ENCODE results near the gene LDB1. TPM values are rescaled to one million over a fixed set of nuclear protein-coding genes. Genes with fewer than 3 reads are reported as not detected.
A peak's percentile ranks its signal among the peaks of the same experiment; 100 is the strongest.

Gene LDB1
- total RNA-seq, 2 experiments from 2014 or later: 46.5 to 46.6 TPM

DNA sequence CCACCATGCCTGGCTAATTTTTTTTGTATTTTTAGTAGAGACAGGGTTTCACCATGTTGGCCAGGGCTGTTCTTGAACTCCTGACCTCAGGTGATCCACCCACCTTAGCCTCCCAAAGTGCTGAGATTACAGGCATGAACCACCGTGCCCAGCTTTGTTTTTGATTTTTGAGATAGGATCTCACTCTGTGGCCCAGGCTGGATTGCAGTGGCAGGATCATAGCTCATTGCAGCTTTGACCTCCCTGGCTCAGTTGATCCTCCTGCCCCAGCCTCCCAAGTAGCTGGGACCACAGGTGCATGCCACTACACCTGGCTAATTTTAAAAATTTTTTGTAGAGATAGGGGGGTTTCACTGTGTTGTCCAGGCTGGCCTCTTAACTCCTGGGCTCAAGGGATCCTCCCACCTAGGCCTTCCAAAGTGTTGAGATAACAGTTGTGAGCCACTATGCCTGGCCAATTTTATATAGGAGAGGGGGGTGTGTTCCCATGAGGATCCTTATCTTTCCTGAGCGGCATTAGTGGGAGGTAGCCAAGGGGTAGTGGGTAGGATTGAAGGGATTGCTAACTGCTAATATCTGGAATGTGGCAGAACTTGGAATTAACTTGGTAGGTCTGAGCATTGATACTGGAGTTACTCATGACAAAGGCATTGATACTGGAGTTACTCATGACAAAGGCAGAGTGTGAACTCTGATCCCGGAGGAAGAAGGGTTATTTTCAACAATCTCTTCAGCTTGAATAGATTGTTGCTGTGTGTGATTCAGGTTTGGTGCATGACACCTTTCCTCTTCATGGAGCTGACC is 31.0 kb upstream of the LDB1 start:
- intact Hi-C loops (cut with micrococcal nuclease): no loop called here
- DNase-seq: no peak
- Mint-ChIP-seq H3K4me1 (ENCODE audit: low read depth) (peaks cover 45% of the 10 kb centered on the region), H3K27ac (peak overlapping the region; percentile 96), H3K4me3 (peak overlapping the region; percentile 98), H3K9me3 (no peaks in the 10 kb centered on the region), H3K27me3 (ENCODE audit: low read depth) (no peaks in the 10 kb centered on the region), H3K36me3 (ENCODE audit: low read depth) (peaks cover 76% of the 10 kb centered on the region)
- CTCF ChIA-PET: interaction anchor here (1.0 to 2.5 kb wide), 3 partner anchors 13 to 20 kb away, joined by 3 to 6 read pairs (median 5); partner anchors contain the start of gene PPRC1

DNA sequence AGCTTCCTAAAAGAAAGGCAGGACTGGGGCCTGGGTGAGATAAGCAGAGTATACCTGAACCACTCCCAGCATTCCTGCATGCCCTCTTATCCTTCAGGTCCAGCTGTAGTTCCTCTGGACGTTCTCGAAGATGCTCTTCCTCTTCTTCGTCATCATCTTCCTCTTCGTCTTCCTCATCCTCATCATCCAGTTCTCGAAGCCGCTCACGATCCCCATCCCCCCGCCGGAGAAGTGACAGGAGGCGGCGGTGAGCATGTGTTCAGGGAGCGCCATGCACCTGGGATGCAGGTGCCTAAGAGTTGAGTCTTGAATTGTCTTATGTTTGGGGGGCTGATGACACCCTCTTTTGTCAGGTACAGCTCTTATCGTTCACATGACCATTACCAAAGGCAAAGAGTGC is 28.1 kb upstream of the LDB1 start:
- H3K4me3 Mint-ChIP-seq: no peak overlapping the region
- H3K9me3 Mint-ChIP-seq: no peaks in the 10 kb centered on the region
- H3K27ac Mint-ChIP-seq: peak overlapping the region; percentile 96
- intact Hi-C loops (cut with micrococcal nuclease): no loop called here
- H3K27me3 Mint-ChIP-seq (ENCODE audit: low read depth): no peaks in the 10 kb centered on the region
- H3K4me1 Mint-ChIP-seq (ENCODE audit: low read depth): peaks cover 22% of the 10 kb centered on the region
- peaks cover 73% of the 10 kb centered on the region for H3K36me3 Mint-ChIP-seq (ENCODE audit: low read depth)
- no peak for DNase-seq
- CTCF ChIA-PET: interaction anchor here (1.4 kb wide), 1 partner anchor 21 kb away, joined by 5 read pairs; no protein-coding TSS in a partner anchor

DNA sequence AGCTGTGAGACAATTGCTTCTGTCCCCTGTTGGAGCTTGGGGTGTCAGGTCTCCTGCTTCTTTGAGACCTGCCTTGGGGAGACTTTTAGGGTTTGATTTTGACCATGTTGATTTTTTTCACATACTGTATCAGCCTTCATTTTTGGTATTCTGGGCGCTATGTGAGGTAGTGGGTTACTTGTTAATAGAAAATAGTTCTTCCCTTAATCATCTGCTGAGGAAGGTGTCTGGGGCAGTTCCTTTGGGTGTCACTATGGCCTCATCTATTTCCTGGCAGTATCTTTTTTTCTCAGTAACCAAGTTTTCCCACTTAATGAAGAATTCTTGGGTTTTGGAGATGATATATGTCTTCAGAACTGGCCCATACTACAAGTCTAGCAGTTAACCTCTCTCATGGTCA is 27.4 kb upstream of the LDB1 start:
- H3K27me3 Mint-ChIP-seq (ENCODE audit: low read depth): no peaks in the 10 kb centered on the region
- H3K36me3 Mint-ChIP-seq (ENCODE audit: low read depth): peaks cover 72% of the 10 kb centered on the region
- intact Hi-C loops (cut with micrococcal nuclease): no loop called here
- DNase-seq: no peak
- no peak overlapping the region for H3K4me3 Mint-ChIP-seq
- no peaks in the 10 kb centered on the region for H3K9me3 Mint-ChIP-seq
- CTCF ChIA-PET: interaction anchor here (0.9 to 1.1 kb wide), 2 partner anchors 16 to 246 kb away, joined by 3 read pairs; no protein-coding TSS in a partner anchor
- H3K27ac Mint-ChIP-seq: peak overlapping the region; percentile 66
- peaks cover 19% of the 10 kb centered on the region for H3K4me1 Mint-ChIP-seq (ENCODE audit: low read depth)

DNA sequence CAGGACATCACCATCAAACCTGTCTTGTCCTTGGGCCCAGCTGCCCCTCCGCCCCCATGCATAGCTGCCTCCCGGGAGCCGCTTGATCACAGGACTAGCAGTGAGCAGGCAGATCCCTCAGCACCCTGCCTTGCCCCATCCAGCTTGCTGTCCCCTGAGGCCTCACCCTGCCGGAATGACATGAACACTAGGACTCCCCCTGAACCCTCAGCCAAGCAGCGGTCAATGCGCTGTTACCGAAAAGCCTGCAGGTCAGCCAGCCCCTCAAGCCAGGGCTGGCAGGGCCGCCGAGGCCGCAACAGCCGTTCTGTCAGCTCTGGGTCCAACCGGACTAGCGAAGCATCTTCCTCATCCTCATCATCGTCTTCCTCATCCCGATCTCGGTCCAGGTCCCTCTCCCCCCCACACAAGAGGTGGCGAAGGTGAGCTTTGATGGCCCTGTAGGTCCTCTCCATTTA is 26.8 kb upstream of the LDB1 start:
- intact Hi-C loops (cut with micrococcal nuclease): no loop called here
- H3K4me1 Mint-ChIP-seq (ENCODE audit: low read depth): peaks cover 20% of the 10 kb centered on the region
- no peak overlapping the region for H3K4me3 Mint-ChIP-seq
- no peaks in the 10 kb centered on the region for H3K9me3 Mint-ChIP-seq
- H3K27me3 Mint-ChIP-seq (ENCODE audit: low read depth): no peaks in the 10 kb centered on the region
- DNase-seq: no peak
- H3K27ac Mint-ChIP-seq: peak overlapping the region; percentile 66
- peaks cover 68% of the 10 kb centered on the region for H3K36me3 Mint-ChIP-seq (ENCODE audit: low read depth)
- CTCF ChIA-PET: interaction anchor here (0.7 to 1.1 kb wide), 3 partner anchors 15 to 247 kb away, joined by 3 read pairs; no protein-coding TSS in a partner anchor

DNA sequence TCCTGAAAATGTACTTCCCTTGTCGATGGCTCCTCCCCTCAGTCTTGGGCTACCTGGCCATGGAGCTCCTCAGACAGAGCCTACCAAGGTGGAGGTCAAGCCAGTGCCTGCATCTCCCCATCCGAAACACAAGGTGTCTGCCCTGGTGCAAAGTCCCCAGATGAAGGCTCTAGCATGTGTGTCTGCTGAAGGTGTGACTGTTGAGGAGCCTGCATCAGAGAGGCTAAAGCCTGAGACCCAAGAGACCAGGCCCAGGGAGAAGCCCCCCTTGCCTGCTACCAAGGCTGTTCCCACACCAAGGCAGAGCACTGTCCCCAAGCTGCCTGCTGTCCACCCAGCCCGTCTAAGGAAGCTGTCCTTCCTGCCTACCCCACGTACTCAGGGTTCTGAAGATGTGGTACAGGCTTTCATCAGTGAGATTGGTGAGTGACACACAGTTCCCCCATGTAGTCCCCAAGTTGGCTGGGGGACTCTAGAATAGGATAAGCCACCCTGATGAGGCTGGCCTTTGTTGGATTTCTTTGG is 21.5 kb upstream of the LDB1 start:
- peaks cover 19% of the 10 kb centered on the region for H3K4me1 Mint-ChIP-seq (ENCODE audit: low read depth)
- CTCF ChIA-PET: no interaction called here
- H3K9me3 Mint-ChIP-seq: no peaks in the 10 kb centered on the region
- H3K27me3 Mint-ChIP-seq (ENCODE audit: low read depth): no peaks in the 10 kb centered on the region
- intact Hi-C loops (cut with micrococcal nuclease): no loop called here
- no peak for DNase-seq
- H3K36me3 Mint-ChIP-seq (ENCODE audit: low read depth): peaks cover 66% of the 10 kb centered on the region
- H3K4me3 Mint-ChIP-seq: no peak overlapping the region
- peak overlapping the region; percentile 31 for H3K27ac Mint-ChIP-seq

DNA sequence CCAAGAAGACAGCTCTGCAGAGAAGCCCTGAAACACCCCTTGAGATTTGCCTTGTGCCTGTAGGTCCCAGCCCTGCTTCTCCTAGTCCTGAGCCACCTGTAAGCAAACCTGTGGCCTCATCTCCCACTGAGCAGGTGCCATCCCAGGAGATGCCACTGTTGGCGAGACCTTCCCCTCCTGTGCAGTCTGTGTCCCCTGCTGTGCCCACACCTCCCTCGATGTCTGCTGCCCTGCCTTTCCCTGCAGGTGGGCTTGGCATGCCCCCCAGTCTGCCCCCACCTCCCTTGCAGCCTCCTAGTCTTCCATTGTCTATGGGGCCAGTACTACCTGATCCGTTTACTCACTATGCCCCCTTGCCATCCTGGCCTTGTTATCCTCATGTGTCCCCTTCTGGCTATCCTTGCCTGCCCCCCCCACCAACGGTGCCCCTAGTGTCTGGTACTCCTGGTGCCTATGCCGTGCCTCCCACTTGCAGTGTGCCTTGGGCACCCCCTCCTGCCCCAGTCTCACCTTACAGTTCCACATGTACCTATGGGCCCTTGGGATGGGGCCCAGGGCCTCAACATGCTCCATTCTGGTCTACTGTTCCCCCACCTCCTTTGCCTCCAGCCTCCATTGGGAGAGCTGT is 20.9 kb upstream of the LDB1 start:
- no peaks in the 10 kb centered on the region for H3K27me3 Mint-ChIP-seq (ENCODE audit: low read depth)
- H3K27ac Mint-ChIP-seq: peak overlapping the region; percentile 31
- H3K36me3 Mint-ChIP-seq (ENCODE audit: low read depth): peaks cover 64% of the 10 kb centered on the region
- intact Hi-C loops (cut with micrococcal nuclease): no loop called here
- peaks cover 23% of the 10 kb centered on the region for H3K4me1 Mint-ChIP-seq (ENCODE audit: low read depth)
- H3K9me3 Mint-ChIP-seq: no peaks in the 10 kb centered on the region
- no peak for DNase-seq
- H3K4me3 Mint-ChIP-seq: no peak overlapping the region
- CTCF ChIA-PET: no interaction called here

DNA sequence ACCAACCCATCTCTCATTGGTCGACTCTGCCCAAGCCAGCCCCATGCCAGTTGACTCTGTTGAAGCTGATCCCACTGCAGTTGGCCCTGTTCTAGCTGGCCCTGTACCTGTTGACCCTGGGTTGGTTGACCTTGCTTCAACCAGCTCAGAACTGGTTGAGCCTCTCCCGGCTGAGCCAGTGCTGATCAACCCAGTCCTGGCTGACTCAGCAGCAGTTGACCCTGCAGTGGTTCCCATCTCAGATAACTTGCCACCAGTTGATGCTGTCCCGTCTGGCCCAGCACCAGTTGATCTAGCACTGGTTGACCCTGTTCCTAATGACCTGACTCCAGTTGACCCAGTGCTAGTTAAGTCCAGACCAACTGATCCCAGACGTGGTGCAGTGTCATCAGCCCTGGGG is 20.1 kb upstream of the LDB1 start:
- intact Hi-C loops (cut with micrococcal nuclease): no loop called here
- CTCF ChIA-PET: no interaction called here
- DNase-seq: no peak
- no peaks in the 10 kb centered on the region for H3K9me3 Mint-ChIP-seq
- H3K4me1 Mint-ChIP-seq (ENCODE audit: low read depth): peaks cover 32% of the 10 kb centered on the region
- H3K36me3 Mint-ChIP-seq (ENCODE audit: low read depth): peaks cover 64% of the 10 kb centered on the region
- no peak overlapping the region for H3K4me3 Mint-ChIP-seq
- no peaks in the 10 kb centered on the region for H3K27me3 Mint-ChIP-seq (ENCODE audit: low read depth)
- no peak overlapping the region for H3K27ac Mint-ChIP-seq

DNA sequence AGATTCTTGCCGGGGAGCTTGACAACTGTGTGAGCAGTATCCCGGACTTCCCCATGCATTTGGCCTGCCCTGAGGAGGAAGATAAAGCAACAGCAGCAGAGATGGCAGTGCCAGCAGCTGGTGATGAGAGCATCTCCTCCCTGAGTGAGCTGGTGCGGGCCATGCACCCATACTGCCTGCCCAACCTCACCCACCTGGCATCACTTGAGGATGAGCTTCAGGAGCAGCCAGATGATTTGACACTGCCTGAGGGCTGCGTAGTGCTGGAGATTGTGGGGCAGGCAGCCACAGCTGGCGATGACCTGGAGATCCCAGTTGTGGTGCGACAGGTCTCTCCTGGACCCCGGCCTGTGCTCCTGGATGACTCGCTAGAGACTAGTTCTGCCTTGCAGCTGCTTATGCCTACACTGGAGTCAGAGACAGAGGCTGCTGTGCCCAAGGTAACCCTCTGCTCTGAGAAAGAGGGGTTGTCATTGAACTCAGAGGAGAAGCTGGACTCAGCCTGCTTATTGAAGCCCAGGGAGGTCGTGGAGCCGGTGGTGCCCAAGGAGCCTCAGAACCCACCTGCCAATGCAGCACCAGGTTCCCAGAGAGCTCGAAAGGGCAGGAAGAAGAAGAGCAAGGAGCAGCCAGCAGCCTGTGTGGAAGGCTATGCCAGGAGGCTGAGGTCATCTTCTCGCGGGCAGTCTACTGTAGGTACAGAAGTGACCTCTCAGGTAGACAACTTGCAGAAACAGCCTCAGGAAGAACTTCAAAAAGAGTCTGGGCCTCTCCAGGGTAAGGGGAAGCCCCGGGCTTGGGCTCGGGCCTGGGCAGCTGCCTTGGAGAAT is 19.3 kb upstream of the LDB1 start:
- Mint-ChIP-seq H3K9me3 (no peaks in the 10 kb centered on the region), H3K4me3 (no peak overlapping the region), H3K27me3 (ENCODE audit: low read depth) (no peaks in the 10 kb centered on the region), H3K4me1 (ENCODE audit: low read depth) (peaks cover 39% of the 10 kb centered on the region), H3K27ac (no peak overlapping the region), H3K36me3 (ENCODE audit: low read depth) (peaks cover 64% of the 10 kb centered on the region)
- no peak for DNase-seq
- CTCF ChIA-PET: interaction anchor here (0.6 to 1.1 kb wide), 2 partner anchors 9 to 67 kb away, joined by 3 to 4 read pairs; no protein-coding TSS in a partner anchor
- intact Hi-C loops (cut with micrococcal nuclease): no loop called here

DNA sequence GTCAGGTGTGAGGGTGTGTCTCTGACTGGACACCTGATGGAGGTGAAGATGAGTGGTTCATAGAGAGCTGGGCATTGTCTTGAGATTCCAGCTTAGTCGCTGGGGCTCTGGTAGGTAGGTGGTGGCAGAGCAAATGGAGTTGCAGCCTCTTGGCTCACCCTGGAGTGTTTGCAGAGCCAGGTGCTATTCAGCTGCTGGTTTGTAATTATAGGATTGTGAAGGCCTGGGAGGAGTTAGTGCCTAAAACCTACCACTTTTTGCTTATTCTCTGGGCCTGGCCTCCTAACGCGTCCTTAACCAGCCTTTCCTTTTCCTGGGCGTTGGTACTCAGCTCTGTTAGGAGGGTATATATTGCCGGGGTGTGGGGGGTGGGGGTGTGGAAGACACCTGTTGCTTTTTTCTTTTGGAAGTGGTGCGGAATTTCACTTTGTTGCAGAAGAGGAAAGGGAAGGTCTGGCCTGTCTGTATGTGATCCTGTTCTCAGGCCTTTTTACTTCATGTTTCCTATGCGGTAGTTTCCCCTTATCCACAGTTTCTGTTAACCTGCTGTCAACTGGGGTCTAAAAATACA is 15.9 kb upstream of the LDB1 start:
- Mint-ChIP-seq H3K27ac (peak overlapping the region; percentile 36), H3K4me3 (no peak overlapping the region), H3K4me1 (ENCODE audit: low read depth) (peaks cover 45% of the 10 kb centered on the region), H3K9me3 (no peaks in the 10 kb centered on the region), H3K36me3 (ENCODE audit: low read depth) (peaks cover 52% of the 10 kb centered on the region), H3K27me3 (ENCODE audit: low read depth) (no peaks in the 10 kb centered on the region)
- CTCF ChIA-PET: no interaction called here
- intact Hi-C loops (cut with micrococcal nuclease): no loop called here
- DNase-seq: no peak

DNA sequence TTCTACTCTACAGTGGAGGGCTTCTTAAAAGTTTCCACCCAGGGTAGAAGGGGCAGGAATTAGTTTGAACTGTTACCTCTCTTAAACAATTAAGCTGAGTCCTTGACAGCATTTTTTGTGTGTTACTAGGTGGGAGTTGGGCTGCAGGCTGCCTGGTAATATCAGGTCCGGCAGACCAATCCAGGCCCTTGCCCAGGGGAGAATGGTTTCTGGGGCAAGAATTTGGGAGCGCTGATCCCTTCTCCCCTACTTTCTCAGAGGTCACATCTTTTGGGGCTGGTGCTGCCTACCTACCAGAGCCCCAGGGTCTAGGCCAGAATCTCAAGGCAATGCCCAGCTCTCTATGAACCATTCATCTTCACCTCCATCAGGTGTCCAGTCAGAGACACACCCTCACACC is 14.2 kb upstream of the LDB1 start:
- peaks cover 36% of the 10 kb centered on the region for H3K36me3 Mint-ChIP-seq (ENCODE audit: low read depth)
- peak overlapping the region; percentile 97 for H3K4me3 Mint-ChIP-seq

DNA sequence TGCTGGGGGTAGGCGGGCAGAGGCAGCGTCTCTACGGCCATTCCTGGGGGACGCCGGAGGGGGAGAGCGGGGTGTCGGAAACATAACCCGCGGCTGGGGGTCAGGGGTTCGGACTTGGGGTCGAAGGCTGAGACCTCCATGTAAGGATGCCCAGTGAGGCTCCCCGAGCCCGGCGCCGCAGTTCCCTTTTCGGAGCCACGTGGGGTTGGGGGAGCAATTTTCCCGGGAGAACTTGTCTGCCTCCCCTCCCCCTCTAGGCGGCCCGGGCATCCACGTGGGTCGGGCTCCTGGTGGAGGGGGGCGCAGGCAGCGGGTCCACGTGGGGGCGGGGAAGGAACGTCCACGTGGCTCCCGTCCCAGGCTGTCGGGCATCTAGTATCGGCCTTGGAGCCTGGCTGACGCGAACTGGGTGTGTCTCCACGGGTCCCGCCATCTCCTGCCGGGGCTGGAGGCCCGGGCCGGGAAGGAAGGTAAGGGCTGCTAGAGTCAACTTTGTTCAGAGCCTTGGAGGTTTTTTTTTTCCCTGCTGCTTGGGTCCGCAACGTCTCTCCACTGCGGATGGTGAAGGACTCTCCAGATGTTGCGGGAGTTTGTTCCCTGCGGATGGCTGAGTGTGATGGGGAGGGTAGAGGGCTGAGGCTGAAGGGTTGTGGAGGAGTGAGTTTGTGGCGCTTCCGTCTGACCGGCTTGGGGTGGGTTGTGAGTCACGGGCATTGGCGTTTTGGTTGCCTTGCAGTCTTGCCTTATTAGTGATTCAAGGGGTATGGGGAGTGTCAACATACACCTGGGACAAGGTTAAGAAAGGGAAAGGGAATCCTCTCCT is 13.4 kb upstream of the LDB1 start:
- intact Hi-C loops (cut with micrococcal nuclease): loop anchor here (5.0 kb wide), 3 partner anchors 291 to 781 kb away; partner anchors contain the start of genes ARL3, BTRC, KCNIP2 and SFXN2
- DNase-seq: peak; percentile 72
- H3K4me1 Mint-ChIP-seq (ENCODE audit: low read depth): peaks cover 42% of the 10 kb centered on the region
- CTCF ChIA-PET: no interaction called here
- peak overlapping the region; percentile 96 for H3K27ac Mint-ChIP-seq
- peak overlapping the region; percentile 97 for H3K4me3 Mint-ChIP-seq
- no peaks in the 10 kb centered on the region for H3K27me3 Mint-ChIP-seq (ENCODE audit: low read depth)
- H3K9me3 Mint-ChIP-seq: no peaks in the 10 kb centered on the region
- peaks cover 32% of the 10 kb centered on the region for H3K36me3 Mint-ChIP-seq (ENCODE audit: low read depth)

More for the DNA sequence above, 14.2 kb upstream of the LDB1 start:
- intact Hi-C loops (cut with micrococcal nuclease): loop anchor here (5.0 kb wide), 3 partner anchors 292 to 782 kb away; partner anchors contain the start of genes ARL3, BTRC, KCNIP2 and SFXN2
- no peak for DNase-seq
- H3K27me3 Mint-ChIP-seq (ENCODE audit: low read depth): no peaks in the 10 kb centered on the region
- CTCF ChIA-PET: no interaction called here
- H3K4me1 Mint-ChIP-seq (ENCODE audit: low read depth): peaks cover 42% of the 10 kb centered on the region
- no peaks in the 10 kb centered on the region for H3K9me3 Mint-ChIP-seq
- H3K27ac Mint-ChIP-seq: peak overlapping the region; percentile 96
